NCI-H2029 (cell line): Measurements from ENCODE around the gene MAJIN.
A peak's percentile ranks its signal among the peaks of the same experiment; 100 is the strongest.

Experiments
- DNase-seq: peaks from one replicate; lab custom pipeline; 2025; lab: John Stamatoyannopoulos, UW

Gene MAJIN

DNA sequence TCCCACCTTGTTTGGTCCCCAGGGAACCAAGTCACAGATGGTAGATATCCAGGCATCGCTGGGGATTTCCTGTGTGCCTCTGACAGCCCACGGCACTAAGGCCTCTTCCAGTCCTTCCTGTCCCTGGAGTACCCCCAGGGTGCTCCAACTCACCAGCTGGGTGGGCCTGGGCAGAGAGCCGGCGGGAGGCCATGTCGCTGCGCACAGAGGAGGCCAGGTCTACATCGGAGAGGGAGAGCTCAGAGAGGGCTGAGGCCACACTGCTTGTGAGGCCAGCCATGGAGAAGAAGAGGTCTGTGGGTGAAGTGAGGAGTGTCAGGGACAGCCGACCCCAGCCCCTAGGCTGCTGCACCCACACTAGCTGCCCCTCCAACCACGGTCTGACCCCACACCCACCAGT, 60.2 kb downstream of the MAJIN start:
- no peak for DNase-seq

DNA sequence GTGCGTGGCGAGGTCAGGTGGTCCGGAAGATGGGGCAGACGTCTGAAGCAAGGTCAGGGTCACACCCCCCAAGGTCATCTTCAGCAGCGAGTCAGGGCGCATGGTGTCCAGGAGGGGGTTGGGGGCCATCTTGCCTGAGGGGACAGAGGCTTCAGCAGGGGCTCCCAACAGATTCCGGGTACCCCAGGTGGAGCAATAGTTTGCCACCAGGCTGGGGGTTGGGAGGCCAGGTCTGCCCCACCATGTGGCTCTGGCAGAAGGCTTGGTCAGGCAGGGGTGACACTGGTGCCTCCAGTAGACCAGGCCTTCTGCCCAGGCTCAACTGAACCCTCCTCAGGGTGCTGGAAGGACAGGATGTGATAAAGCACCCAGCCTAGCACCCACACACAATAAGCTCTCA, 60.8 kb downstream of the MAJIN start:
- DNase-seq = no peak

DNA sequence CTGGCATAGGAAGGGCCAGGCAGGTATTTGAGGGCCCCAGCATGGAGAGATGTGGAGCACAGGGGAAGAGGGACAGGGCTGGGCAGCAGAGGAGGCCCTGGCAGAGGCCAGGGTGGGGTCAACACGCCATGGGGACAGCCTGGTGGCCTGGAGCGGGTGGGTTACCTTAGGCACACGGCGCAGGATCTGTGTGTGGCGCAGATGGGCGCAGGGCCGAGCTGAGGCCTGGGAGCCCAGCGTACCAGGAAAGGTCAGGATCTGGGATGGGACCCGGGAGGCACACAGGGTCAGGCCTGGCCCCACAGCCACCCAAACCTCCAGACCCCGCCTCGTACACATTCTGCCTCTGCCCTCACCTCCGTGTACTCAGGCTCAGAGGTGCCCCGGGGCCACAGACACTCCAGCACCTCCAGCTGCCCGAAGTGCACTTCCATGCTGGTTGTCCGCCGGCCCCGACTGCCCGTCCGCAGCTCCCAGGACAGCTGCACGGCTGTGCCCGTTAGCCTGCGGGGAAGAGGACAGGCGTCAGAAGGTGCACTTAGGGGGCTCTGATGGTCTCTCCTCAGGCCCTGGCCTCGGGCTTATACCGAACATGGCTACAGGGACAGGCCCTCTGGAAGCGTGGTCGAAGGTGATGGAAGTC, 61.3 kb downstream of the MAJIN start:
- DNase-seq = no peak

DNA sequence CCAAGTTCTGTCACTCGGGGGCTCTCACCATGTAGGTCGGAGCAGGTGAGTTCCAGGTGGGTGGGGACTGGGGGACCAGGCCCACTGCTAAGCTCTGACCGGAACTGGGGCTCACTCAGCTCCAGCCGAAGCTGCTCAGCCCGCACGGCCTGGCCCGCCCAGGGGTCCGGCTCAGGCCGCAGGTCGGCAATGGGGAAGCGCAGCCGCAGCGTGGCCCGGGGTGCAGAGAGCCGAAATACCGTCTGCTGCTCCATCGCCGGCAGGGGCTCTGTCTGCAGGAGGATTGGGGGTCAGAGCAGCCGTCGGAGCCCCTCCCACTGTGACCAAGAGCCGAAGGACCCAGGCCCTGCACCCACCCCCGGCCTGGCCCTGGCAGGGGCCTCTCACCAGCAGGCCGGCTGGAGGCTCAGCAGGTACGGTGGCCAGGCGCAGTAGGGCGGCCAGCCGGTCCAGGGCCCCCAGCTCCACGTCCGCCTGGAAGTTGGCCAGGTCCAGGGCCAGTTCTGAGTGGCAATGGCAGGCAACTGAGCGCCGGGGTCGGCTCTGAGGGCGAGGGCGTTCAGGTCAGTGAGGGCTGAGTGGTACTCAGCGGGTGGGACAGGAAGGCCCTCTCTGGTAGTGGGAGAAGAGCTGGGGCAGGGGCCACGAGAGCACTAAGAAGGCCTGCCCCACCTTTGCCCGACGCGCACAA, 62.1 kb downstream of the MAJIN start:
- no peak for DNase-seq

DNA sequence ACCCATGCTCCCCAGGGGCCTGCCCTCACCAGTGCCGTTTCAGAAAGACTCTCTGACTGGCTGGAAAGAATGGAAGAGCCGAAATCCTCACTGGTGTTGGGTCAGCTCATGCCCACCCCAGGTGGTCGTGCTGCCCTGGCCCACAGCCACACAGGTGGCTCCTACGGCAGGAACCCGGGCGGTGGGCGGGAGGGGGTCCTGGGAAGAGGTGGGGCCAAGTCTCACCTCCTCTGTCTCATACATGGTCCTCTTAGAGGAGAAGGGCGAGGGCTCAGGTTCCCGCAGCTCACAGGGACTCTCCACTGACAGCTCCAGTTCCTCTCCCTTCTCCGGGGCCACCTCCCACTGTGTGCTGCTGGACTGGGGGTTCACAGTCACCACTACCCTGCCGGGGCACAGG, 63.1 kb downstream of the MAJIN start:
- DNase-seq = no peak

DNA sequence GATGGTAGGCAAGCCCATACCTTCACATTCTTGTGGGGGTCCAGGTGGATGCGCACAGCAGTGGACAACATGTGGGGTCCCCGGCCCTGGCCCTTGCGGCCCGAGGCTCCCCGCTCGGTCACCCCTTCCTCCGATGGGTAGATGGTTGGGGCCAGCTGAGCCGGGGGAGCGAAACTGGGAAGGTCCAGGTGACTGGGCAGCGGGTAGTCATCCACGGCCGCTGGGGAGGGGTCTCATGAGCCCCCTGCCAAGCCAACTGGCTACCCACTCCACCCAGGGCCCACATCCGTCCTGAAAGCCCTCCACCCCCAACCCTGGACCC, 65.6 kb downstream of the MAJIN start:
- DNase-seq = no peak

DNA sequence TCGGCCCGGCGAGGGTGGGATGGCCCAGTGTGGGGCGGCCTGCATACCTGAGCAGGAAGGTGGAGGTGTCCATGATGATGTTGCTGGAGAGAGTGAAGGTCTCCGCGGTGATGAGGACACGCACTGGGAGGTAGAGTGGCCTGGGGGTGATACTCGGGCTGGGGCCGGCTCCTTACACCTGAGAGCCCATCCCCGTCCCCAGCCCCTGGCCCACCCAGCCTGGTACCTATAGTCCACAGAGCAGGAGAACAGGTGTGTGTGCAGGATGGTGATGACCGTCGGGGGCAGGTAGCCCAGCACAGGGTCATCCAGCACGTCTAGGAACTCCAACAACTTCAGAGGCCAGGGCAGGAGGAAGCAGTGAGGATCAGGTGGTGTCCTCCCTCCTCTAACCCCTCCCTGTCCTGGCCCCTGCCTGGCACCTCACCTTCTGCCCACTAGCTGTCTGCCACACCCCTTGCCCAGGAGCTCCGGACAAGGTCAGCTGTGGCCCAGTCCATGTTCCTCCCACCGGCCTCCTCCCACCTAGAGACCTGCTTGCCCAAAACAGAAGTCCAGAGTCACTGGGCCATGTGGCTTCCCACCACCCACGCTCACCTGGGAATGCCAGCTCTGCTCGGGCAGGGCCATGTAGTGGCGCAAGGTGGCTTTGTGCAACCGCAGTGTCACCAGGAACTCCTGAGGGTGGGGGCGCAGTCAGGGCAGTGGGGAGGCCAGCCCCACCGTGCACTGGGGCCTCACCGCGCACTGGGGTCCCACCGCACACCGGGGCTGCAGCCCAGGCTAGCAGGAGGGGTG, 66.2 kb downstream of the MAJIN start:
- DNase-seq = no peak

DNA sequence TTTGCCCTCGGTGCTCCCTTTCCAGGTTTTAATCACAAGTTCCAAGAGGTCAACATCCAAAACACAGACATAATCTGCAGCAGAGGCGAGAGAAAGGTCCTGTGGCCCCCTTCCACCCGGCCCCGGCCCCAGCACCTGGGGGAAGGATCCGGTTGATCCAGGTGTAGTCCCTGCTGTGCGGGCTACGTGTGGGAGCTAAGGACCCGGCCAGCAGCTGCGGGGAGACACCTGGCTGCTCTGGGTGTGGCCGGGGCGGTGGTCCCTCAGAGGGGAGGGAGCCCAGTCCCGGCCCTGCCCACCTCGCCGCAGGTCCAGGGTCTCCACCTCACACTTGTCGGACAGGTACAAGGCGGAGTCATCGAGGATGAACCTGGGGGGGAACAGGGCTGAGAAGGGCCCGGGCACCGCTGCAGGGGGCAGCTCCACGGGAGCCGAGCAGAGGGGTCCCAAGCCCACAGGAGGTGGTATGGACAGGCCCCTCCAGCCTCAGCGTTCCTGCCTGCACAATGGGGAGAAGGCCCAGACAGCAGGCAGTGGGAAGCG, 68.5 kb downstream of the MAJIN start:
- DNase-seq = no peak

DNA sequence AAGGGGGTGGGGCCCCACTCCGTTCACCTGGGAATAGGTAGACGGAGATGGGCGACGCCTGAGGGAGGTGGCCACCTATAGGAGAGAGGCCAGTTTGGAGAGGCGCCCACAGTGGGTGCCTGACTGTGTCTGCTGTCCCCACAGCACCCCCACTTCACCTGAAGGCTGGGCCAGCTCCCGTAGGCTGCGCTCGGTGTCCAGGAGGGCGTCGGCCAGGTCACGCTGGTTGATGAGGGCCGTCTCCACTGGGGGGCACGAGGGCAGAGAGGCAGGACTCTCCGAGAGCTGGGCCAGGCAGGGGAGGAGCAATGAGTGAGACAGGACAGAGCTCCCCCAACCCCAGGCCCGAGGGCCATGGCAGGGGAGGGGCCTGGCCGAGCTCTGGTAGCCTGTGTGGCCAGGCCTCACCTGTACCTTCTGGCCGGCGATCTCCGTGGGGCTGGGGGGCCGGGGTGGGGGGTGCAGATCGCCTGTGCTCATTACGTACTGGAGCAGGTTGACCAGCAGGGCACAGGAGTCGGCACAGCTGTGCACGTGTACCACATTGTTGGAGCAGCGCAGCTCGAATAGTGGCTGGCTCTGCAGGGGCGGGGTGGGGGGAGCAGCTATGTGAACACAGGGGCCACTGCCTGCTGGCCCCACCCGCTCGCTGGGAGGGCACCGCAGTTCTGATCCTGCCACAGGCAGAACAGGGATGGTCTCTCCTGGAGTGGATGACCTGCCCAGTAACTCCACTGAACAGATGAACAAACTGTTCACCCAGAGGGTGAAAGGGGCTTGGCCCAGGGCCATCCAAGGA, 69.6 kb downstream of the MAJIN start:
- DNase-seq = no peak

DNA sequence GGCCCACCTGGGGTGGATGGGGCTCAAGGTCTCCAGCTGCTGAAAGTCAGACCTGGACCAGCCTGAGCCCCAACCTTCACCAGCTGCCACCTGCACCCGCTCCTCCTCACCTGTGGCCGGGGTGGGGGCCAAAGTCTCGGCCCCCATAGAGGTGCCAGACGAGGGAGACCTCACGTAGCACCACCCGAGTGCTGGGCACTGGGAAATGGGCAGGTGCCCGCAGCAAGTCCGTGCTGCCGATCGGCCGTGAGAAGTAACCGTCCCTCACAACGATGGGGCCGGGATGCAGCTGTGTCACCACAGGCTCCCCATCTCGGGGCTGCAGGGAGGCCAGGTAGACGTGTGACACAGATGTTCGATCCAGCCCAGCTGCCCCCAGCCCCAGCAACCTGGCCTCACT, 71.1 kb downstream of the MAJIN start:
- no peak for DNase-seq

DNA sequence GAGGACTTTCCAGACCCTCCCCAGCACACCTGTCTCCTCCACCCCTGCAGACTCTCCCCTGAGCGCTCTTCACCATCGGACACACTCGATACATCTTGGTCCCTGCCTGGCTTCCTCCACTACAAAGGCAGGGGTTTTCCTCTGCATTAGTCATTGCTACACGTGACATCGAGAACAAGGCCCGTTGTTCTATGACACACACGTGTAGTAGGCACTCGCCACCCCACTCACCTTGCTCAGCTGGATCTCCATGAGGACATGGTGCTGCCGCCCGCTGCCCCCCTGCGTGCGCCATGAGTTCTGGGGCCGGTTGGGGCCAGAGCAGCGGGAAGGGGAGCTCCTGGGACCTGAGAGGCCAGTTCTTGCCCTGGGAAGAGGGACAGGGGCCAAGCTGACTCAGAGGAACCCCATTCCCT, 71.6 kb downstream of the MAJIN start:
- no peak for DNase-seq

DNA sequence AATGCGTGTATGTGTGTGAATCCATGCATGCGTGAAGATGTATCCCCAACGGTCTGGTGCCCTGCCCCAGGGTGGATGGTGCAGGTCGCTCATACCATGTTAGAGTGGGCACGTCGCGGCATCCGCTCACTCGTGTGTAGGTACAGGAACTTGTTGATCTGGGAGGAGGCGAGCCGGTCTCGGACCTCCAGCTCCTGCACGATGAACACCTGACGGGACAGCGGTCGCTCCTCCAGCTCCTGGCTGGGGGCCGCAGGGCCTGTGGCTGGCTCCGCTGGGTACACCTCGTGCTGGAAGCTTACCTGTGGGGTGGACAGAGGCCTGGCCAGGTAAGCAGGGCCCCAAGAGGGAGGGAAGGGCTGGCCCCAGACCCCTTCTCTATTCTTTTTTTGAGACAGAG, 73.4 kb downstream of the MAJIN start:
- no peak for DNase-seq

DNA sequence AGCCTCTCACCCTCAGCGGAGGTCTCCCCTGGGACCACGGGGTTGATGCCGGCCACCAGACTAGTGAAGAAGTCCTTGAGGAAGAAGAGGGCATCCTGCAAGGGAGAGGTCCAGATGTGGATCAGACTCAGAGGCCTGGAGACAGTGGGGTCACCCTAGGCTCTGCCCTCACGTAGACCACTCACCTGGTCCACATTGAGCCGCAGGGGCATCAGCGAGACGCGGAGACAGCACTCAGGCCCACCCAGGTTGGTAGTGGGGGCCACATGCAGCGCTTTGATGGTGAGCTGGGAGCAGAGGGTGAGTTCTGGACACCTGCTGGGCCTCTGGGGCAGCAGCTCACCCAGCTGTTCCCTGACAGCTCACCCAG, 73.8 kb downstream of the MAJIN start:
- no peak for DNase-seq

DNA sequence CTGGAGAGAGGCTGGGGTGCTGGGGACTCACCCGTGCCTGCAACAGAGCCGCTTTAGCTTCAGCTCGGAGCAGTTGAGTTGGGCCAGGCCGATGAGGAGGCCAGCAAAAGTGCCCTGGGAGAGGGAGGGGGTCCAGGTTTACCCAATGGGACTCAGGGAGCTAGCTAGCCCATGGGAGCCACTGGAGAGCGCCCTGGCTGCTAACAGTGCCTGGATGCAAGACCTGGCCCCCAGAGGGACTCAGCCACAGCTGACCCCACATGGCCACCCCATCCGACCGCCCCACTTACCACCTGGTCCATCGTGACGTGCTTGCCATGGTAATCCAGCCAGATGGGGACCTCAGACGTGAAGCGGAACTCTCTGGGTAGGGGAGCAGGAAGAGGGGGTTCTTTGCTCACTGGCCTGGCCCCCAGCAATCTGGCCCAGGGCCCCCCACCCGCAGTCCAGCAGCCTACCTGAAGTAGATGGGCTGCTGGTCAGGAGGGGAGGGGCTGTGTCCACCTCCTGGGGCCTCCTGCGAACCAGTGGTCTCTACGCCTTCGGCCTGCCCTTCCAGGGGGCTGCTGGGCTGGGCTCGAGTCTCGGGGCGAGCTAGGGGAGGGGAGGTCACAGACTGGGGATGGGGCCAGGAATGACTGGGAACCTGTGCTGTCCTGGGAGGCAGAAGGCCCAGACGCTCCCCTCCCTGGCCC, 74.4 kb downstream of the MAJIN start:
- DNase-seq = no peak

DNA sequence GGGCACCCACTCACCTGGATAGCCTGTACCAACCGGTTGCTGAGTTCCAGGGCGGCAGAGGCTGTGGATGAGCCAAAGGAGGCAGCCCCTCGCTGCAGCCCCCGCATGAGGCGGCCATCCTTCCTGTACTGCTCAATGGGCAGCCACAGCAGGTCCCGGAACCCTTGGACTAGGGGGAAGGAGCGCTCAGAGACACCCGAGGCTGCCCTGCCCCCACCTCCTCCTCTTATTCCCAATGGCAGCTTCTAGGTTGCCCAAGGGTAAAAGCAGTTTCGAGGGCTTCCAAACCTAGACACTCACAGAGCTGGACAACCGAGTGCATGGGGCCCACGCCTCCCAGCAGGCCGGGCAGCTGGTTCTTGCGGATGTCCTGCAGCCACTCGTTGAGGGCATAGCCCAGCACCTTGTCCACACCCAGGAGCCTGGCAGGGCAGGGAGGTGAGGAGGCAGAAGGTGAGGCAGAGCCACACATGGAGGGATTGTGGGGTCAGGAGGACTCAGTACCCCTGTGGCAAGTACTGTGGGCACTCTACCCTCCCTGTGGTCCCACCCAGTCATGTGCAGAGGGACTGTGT, 75.4 kb downstream of the MAJIN start:
- DNase-seq = no peak

DNA sequence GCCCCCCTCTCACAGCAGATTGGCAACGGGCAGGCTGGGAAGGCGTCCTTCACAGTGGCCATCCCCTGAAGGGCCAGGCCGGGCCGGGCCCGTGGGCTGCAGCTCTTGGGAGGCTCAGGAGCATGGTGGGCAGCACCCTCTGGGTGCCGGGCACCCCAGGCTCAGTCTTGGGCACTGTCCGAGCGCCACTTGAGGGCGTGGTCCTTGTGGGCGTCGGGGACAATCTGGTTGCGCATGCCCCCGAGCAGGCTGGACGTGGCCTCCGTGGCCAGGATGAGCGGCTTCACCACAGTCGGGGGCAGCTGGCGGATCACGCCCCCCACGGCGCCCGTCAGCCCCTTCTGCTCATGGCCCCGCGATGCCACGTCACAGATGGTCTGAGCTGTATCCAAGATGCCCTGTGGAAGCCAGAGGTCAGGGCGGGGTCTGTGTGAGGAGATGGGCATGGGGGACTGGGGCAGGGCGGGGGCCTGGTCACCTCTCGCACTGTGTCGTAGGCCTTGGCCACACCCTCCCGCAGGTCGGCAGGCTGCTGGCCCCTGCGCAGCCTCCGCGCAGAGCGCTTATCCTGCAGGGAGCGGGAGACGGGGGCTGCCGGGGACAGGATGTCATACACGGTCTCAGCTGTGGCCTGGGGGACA, 77.0 kb downstream of the MAJIN start:
- no peak for DNase-seq

DNA sequence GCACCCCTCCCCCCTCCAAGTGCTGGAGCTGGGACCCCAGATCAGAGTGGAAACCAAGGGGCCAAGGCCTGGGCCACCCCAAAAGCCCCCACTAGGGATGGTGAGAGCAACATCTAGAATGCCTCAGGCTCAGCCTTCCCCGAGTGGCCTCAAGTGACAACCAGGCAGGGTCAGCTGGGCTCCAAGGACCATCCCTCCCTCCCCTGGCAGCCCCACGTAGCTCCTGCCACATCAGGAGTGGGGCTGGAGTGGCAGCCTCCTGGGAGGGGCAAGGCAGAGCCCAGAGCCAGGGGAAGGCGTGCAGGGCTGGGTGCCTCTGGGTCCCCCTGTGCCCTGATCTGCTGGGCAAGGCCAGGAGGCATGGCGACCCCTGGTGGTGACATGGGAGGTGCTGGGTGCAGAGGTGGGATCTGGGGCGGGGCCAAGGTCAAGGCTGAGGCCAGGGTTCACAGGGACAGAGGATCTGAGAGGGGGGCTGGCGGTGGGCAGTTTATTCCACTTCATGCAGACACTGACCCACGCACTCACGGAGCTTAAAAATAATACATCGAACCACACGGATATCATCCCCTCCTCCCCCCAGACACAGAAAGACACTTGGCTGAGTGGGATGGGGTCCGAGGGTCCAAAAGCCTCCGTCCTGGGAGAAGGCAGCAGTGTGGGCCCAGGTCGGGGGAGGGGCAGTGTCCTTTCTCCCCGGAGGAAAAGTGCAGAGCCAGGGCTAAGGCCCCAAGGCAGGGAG, 77.7 kb downstream of the MAJIN start:
- peak; percentile 34 for DNase-seq

DNA sequence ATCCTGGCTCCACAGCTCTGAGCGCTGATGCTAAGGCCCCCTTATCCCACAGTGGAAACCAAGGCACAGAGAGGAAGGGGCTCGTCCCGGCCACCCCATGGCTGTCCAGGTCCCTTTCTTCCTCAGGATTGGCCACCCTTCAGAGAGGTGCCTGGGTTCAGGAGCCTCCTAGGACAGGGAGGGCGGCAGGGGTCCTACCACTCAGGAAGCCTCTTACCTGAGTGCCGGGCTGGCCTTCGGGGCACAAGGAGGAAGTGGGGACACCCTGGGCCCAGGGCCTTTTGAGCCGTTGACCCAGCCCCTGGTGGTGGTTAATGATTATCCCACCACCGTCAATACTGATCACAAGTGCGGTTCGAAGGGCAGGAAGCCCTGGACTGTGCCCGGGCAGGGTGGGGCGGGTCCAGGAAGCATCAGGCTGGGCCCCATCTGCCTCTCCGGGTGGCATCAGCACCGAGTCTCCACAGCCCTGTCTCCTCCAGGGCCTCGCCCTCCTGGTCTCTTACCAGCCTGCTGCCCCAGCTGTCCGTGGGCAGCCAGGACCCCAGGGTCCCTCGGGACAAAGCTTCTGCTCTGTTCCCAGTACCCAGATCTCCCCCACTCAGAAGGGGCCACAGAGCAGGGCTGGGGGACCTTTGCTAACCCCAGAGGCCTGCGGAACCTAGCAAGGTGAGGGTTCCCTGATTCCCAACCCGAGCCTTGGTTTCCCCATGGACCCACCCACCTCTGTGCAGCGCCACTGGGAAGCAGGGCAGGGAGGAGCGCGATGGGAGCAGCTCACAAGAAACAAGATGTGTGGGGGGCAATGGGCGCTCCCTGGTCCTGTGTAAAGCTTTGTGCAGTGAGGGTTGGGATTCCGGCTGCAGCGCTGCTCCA, 78.5 kb downstream of the MAJIN start:
- no peak for DNase-seq

DNA sequence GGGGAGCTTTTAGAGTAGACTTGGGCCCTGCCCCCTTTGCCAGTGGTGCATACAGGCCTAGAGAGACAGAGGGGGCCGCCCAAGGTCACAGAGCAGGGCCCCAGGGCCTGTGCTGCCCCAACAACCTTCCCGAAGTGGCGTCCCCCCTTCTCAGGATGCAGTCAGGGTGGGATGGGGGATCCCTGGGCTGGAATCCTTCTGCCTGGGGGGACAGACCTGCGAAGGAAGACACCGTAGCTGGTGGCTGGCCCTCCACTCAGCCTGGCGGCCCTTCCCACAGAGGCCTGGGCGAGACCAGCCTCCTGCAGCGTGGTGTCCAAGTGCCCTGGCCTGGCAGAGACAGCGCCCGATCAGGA, 79.1 kb downstream of the MAJIN start:
- no peak for DNase-seq
